ENCODE measurements around the gene MRPS2.
"Not testable (repeated sequence)": the region's sequence is repeated elsewhere in the genome, so short reads cannot be mapped to it uniquely, and the experiment has no call there.

MRPS2 gene

DNA sequence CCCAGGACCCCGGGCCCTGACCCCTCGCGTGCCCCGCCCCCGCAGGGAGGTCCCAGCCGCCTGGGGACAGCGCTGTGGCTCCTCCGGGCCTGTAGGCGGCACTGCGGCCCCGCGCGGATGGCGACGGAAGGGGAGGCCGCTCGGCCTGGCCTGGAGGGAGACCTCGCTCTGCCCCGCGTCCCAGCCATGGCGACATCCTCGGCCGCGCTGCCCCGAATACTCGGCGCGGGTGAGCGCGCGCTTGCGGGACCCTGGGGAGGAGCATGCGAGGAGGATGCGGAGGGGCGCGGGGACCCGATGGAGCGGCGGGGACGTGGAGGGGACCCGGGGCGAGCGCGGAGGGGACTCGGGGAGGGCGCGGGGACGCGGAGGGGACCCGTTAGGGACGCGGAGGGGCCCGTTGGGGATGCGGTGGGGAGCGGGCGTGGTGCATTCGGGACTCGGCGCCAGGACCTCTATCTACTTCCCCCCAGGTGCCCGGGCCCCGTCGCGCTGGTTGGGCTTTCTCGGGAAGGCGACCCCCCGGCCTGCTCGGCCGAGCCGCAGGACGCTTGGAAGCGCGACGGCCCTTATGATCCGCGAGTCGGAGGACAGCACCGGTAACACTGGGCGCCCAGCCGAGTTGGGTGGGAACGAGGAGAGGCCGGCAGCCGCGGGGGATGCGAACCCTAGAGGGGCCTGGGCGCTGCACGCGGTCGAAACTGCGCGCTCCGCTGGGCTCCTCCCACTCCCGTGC, at the start of gene MRPS2:
TSS of gene MRPS2 (plus strand) at position 158 of the 736 bp plus-strand sequence. CDS start at position 187, 29 bp downstream.
- DNase-seq: peak; percentile 91

DNA sequence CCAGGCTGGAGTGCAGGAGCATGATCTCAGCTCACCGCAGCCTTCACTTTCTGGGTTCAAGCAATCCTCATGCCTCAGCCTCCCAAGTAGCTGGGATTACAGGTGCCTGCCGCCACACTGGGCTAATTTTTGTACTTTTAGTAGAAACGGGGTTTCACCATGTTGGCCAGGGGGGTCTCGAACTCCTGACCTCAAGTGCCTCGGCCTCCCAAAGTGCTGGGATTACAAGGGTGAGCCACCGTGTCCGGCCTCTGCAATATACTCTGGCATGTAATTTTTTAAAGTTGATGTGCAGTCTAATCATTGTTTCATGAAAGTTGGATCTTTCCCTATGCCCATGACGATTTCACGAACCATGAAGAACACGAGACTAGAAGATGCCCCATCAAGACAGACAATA, 49.5 kb upstream of the MRPS2 start:
- DNase-seq: no peak

DNA sequence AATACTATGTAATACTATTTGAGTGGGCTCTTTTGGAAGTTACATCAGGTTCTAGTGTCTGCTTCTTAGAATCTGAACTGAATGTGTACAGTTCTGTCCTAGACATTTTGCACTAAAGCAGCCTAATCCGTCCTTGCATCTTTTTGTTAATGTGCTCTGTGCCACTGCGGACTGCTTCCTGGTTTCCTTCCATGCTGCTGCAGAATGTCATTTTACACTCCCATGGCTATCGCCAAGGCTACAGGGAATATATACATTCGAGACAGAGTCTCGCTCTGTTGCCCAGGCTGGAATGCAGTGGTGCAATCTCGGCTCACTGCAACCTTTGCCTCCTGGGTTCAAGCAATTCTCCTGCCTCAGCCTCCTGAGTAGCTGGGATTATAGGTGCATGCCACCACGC, 48.6 kb upstream of the MRPS2 start:
- DNase-seq: not testable (repeated sequence)

DNA sequence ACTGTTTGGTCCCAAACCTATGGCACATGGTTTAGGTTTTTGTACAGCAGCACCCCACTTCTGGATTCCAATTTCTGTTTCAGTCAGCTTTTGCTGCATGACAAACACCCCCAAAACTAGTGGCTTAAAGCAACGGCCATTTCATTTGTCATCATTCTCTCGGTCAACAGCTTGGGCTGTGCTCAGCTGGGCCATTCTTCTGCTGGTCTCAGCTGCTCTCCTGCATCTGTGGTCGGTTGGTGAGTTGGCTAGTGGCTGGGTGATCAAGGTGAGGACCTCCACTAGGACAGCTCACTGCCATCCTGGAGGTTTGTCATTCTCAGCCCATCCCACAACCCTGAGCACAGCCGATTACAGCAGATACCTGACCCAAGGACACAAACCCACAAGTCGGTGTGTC, 45.7 kb upstream of the MRPS2 start:
- DNase-seq: no peak

DNA sequence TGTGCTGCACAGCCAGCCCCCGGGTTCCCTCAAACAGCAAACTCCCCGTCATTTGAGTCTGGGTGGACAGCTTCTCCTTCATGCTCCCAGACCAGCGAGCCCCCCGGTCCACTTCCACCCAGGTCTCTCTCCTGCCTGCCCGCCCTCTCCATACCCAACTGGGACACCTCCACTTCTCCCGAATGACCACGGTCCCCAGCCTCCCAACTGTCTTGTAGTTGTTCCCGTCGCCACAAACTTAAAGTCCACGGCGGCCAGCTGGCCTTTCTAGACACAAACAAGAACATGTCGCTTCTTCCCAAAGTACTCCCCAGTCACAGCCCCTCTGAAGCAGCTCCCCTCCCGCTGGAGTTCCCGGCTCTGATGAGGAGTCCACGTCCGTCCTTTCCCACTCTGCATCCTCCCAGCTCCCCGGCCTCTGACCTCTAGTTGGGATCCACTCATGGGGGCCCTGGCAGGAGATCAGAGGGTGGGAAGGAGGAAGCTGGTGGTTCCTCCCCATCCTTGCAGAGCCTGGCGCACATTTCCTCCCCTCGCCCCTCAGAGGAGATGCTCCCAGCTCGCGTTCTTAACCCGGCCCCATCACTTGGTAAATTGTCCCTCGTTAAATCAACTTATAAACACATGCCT, 45.0 kb upstream of the MRPS2 start:
- DNase-seq: no peak

DNA sequence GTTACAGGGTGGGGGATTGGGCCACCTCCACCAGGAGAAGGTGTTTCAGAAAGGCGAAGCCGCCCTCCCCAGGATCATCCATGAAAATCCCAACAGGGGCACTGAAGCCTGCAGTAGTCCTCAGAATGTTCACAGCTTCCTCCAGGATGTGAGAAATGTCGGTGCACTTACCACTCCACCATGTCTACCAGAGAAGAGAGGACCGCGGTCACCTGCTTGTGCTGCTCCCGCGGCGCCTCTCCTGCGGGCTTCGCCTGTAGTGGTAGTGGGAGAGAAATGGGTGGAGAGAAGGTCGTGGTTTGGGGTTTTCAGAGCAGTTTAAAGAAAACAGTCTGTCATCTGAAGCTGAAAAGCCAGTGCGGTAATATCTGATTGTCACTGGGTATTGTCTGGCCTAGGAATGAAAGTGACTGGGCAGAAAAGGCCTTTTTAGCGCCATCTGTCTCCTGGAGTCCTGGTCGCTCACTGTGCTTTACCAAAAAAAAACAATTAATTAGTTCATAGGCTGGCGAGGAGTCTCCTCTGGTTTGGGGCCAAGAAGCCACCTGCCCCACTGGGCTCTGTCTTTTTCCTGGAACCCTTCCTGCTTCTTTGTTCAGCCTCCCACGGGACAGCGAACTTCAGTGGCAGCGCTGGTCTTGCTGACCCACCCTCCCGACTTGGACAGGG, 43.9 kb upstream of the MRPS2 start:
- DNase-seq: no peak

DNA sequence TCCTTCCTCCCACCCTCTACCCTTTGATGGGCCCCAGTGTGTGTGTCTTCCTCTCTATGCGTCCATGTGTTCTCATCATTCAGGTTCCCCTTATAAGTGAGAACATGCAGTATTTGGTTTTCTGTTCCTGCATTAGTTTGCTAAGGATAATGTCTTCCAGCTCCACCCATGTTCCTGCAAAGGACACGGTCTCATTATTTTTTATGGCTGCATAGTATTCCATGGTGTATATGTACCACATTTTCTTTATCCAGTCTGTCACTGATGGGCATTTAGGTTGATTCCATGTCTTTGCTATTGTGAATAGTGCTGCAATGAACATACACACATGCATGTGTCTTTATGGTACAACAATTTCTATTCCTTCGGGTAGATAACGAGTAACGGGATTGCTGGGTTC, 42.0 kb upstream of the MRPS2 start:
- not testable (repeated sequence) for DNase-seq

DNA sequence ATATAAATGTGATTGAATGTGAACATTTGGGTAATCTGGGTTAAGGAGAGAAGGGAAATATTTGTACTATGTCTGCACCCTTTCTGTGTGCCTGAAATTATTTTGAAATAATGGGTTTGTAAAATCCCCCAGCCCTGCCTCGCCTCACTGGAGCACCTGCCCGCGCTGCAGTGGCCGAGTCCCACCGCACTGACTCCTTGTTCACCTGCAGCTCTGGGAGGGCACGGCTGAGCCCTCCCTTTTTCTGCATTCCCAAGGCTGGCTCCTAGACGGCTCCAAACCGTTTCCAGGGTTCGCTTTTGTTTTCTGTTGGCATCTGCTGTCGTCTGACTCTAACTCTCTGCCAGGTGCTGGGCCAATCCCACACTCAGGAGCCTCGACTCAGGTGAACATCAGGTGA, 38.5 kb upstream of the MRPS2 start:
- DNase-seq: no peak

DNA sequence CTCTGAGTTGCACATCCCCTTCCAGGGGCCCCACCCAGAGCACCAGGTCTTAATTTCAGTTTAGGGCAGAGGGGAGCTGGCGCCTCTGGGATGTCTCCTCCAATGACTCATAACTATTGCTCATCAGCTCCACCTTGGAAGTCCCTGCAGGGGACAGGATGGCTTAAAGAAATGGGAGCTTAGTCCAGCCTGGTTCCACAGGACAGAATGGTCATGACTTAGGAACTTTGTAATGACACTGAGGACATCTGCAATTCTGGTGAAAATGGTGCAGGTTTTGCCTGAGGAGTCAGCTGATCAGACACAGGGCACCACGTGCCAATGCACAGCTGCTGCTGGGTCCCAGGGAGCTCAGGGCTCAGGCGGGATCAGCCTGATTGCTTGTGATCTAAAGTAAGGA, 37.3 kb upstream of the MRPS2 start:
- DNase-seq: no peak

DNA sequence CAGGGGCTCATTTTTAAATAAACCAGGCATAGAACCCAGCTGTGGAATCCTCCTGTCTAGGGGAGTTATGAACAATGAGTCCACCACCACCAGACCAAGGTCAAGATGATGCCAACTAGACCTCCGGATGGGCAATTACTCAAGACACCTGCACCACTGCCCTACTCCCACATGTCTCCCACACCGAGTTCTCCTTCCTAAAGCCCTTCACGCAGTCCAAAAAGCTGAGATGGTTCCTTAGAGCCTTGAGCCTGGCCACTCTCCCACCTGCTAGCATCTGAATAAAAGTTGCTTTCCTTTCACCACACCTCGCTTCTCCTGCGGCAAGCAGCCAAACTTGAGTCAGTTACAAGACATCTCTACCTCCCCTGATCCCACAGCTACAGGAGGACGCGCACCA, 36.3 kb upstream of the MRPS2 start:
- DNase-seq: no peak

DNA sequence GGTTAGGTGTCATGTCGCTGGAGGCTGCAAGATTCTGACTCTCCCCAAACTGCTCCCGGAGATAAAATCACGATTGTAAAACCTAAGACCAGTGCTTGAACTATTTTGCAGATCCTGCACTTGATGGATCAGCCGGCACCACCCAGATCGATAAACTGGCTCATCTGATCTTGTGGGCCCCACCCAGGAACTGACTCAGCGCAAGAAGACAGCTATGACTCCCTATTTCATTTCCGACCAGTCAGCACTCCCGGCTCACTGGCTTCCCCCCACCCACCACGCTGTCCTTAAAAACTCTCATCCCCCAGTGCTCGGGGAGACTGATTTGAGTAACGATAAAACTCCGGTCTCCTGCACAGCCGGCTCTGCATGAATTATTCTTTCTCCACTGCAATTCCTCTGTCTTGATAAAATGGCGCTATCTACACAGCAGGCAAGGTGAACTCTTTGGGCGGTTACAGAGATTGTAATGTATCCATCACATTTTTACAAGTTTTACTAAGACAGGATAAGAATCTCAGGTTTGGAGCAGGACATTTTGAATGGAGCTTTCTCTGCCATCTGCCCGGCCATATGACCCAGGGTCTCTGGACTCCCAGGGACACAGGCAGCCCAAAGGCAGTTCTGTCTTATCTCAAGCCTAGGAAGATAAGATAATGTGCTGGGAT, 31.5 kb upstream of the MRPS2 start:
- peak; percentile 90 for DNase-seq

DNA sequence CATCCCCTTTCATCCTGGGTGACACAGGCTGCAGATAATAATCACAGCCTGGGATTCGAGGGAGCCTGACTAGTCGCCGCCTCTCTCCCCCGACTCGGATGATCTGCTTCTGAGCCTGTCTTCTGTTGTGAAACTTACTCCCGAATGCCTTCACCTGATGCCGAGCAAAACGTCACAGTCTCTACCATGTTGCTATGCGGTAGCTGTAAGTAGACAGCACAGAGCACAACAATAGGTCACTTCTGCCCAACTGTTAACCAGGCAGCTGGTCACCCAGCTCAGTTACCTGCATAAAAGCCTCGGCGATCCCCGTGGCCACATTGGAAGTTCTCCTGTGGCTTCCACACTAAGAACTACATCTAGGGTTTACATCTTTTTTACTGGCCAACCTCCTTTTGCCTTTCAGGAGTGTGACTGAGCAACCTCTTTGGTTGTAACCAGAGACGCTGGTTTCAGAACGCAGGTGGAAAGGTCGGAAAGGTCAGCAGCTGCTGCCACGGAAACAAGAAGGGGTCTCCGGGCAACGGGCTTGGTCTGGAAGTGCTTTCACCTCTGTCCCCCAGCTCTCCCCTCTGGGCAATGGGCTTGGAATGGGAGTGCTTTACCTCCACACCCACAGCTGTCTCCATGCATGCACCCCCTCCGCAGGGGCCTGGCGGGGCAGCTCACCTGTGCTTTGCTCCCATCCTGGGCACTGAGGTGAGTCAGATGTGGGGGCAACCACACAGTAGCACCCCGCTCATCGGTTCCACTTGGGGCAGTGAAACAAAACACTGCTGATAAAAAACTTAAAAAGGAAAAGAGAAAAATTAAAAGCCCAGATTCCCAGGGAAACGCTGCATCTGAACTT, 28.5 kb upstream of the MRPS2 start:
- no peak for DNase-seq

DNA sequence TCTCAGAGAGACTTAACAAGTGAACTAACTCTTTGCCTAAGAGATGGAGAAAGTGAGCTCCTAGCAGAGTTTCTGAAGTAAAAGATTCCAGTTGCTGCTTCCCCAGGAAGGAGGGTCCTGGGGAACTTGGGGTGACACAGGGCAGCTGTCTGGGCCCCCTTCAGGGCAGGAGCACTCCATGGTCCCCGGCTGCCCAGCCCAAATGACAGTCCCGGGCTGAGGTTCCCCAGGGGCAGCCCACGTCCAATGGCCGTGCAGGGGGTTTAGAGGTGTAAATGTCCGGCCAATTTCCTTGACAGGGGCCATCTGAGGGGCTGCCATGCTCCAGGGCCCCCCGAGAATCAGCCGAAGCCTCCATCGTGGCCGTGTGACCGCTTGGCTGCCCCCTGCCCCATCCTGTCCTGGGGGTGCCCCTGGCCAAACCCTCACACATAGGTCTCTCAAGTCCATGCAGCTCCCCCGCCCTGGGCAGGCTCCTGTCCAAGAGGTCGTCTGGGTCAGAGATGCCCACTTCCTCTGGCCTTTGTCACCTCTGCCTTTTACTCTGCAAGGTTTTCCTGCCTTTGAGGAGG, 26.4 kb upstream of the MRPS2 start:
- DNase-seq: no peak

DNA sequence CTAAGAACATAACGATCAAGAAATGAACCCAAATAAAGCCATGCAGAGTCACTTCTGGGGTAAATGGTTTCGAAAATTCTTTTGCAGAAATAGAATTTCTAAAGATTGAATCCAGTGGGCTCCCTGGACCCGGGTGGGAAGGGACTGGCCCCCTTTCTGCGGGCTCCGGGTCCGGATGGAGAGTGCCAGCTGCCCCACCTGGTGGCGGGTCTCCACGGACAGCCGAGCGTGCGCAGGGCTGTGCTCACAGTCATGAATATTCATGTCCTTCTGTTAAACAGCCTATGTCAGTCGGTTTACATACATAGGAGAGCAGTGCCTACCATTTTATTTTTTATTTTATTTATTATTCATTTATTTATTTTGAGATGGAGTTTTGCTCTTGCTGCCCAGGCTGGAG, 25.6 kb upstream of the MRPS2 start:
- DNase-seq: peak; percentile 18

DNA sequence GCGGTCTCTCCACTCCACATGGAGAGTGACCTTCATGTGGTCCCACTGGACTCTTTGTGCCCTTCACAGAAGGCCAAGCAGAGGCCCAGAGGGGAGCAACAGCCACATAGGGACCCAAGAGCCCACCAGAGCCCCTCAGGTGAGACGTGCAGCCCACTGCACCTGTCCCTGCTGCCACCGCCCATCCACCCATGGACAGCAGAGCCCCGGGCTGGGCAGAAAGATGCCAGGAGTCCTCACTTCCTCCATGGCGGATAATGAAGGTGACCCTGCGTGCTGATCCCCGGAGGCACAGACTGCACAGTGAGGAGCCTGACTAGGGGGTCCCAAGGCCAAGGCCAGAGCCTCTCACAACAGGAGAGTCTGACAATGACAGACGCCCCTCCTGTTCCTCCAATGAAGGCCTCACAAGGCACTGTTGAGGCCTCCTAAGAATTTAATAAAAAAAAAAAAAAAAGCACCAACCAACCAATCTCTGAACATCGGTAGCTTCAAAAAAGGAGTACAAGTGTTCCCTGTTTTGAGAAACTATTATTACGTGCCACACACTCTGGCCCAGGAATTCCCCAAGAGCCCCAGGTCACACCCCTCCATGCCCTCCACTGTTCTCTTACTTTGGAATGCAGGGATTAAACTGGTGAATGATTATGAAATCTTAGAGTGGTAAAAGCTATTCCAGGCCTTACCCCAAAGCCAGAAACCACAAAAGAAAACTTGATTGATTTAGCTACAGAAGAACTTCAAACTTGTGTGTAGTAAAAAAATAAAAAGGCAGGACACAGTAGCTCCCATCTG, 23.7 kb upstream of the MRPS2 start:
- no peak for DNase-seq

DNA sequence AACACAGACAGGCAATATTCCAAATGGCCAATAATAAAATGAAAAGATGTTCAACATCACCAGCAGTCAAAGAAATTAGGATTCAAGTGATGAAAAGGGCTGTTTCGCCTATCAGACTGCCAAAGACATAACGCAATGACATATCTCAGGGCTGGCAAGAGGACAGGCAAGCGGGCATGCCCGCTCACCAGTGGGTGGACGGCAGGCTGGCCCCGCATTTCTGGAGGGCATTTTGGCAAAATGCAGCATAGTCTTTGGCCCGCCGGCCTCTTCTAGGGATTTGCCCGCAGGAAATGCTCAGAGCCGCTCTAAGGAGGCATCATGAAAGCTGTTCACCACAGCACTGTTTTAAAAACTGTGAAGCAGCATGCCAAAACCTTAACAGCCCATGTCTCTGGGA, 22.3 kb upstream of the MRPS2 start:
- DNase-seq: no peak

DNA sequence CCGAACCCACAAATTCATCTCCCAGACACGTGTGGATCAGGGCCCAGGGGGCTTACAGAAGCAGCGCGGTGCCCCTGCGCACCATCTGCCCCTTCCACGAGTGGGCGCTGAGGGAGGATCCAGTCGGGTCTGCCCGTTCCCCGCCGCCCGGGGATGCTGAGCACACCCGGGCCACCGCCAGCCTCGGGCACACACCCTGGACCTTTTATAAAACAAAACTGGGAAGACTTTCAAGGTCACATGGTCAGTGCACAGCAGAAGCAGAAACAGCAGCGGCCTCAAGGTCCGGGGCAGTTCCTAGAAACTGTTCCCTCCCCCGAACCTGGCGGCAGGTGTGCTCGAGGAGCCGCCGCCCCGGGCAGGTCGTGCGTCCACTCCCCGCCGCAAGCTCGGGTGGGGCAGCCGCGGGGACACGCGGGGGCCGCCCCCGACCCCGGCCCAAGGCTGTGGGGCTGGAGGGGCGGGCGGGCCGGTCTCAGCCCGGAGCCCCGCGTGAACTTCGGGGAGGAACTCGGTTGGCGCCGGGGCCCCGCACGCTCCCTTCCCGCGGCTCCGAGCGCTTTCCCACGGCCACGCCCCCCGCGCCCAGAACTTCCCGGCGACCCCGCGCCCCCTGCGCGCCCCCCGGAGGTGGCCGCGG, 21.5 kb upstream of the MRPS2 start:
- no peak for DNase-seq

DNA sequence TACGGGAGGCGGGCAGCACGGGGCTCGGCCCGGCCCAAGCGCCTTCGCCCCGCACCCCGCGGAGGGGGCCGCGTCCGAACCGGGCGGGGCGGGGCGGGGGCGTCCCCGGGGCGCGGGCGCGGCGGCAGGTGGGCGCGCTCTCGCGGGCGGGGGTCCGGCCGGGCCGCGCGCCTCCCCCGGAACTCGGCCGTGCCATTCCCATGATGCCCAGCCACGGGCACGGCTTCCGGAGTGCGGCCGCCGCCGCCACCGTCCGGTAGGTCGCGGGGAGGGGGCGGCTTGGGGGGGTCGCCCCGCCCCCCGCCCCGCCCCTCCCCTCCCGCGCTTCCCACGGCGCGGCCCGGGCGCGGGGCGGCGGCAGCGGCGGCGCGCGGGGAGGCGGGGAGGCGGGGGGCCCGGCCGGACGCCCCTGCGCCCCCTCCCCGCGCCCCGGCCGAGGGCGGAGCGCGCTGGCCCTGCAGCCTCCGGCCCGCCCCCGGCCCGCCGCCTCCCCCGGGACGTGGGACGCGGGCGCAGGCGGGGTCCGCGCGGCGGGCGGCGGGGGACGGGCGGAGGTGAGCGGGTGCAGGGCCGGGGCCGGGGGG, 20.9 kb upstream of the MRPS2 start, which contains the start of gene PPP1R26:
TSS of gene PPP1R26 (plus strand) at position 314 of the 584 bp plus-strand sequence. CDS start 4,729 bp downstream, outside the sequence.
- DNase-seq: no peak

DNA sequence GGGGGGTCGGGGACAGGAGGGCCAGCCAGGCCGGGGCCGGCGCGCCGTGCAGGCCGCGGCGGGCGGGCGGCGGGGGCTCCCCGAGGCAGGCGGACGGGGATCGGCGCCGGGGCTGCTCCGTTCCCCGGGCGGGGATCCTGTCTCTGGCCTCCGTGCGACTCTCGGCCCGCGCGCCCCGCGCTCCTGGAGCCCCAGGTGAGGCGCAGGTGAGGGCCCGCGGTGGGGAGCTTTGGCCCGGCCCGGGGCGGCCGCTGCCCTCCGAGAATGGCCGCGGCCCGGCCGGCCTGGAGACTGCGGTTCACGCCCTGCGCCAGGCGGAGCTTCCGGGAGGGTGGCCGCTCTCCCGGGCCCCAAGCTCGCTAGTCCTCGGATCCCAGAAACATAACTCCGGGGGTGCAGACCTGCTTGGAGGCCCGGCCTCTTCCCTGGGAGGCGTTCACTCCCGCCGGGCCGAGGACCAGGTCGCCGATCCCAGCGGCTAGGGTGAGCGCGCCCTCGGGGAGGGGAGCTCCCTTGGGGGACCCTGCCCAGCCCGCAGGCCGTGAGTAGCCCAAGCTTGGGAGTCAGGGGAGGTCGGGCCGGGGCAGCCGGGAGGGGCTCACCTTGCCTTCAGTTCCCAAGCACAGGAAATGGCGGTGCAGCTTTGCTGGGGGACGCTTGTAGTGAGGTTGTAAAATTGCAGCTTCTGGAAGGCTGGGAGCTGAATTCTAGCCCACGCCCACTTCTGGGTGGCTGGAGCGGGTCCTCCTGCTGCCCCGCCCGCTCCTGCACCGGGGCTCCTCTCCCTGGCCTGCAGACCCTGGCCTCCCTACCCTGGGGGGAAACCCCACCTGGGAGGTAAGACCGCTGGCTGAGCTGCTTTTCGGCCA, 20.2 kb upstream of the MRPS2 start:
- DNase-seq: no peak
